ENCODE results near the gene TMEM176B.

Gene TMEM176B

DNA sequence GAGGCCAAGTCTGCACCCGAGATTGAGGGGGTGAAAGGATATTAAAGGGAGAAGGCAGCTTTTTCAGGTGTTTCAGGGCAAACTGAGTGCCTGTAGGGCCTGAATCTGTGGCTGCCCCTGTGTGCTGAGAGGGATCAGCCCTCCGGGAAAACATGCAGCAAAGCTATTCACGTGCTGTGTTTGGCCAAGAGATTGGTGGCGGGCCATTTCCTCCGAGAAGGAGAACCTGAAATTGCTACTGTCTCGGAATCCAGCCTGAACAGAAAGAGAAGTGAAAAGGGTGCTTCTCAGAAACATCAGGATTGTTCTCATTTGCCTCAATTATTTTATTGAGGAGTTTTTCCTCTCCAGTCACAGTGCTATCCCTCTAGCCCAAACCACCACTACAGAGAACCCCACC is 46.9 kb downstream of the TMEM176B start:
- DNase-seq: no peak
- H3K27ac ChIP-seq (ENCODE audit: low read depth, low read length): no peak overlapping the region
- no peaks in the 10 kb centered on the region for H3K9me3 ChIP-seq (ENCODE audit: insufficient read depth, low read depth, low read length)
- H2AK5ac ChIP-seq (ENCODE audit: low read length): no peak overlapping the region
- no peak overlapping the region for H3K4ac ChIP-seq (ENCODE audit: low read depth, low read length)
- H3K4me1 ChIP-seq (ENCODE audit: control insufficient read depth in 1 of 2, insufficient read depth in 2 of 2, low read length in 2 of 2): no peaks in the 10 kb centered on the region
- no peak overlapping the region for H2BK5ac ChIP-seq (ENCODE audit: low read depth, low read length, poor library complexity)
- no peak overlapping the region for H3K4me3 ChIP-seq (ENCODE audit: low read depth, low read length)
- no peak overlapping the region for H2AFZ ChIP-seq (ENCODE audit: insufficient read depth, low read length, poor library complexity)
- no peak overlapping the region for H2BK12ac ChIP-seq (ENCODE audit: low read length)
- H4K8ac ChIP-seq (ENCODE audit: low read depth, low read length): no peak overlapping the region
- H3K79me1 ChIP-seq (ENCODE audit: low read length): no peaks in the 10 kb centered on the region
- no peaks in the 10 kb centered on the region for H3K27me3 ChIP-seq (ENCODE audit: insufficient read depth, low read length)
- no peak overlapping the region for H4K12ac ChIP-seq (ENCODE audit: low read depth, low read length)
- H3K14ac ChIP-seq (ENCODE audit: low read length): no peak overlapping the region
- WGBS (ENCODE audit: extremely low coverage, insufficient coverage, insufficient read length): no CpG with 5 or more reads among the region's 6 CpGs
- no peak overlapping the region for H3K23ac ChIP-seq (ENCODE audit: low read length)
- H4K91ac ChIP-seq (ENCODE audit: low read depth, low read length): no peak overlapping the region
- no peaks in the 10 kb centered on the region for H3K79me2 ChIP-seq (ENCODE audit: control insufficient read depth, insufficient read depth, low read length, poor library complexity)
- H3K4me2 ChIP-seq (ENCODE audit: low read length): no peak overlapping the region
- H2BK120ac ChIP-seq (ENCODE audit: insufficient read depth, low read length, poor library complexity): no peak overlapping the region
- H3K36me3 ChIP-seq (ENCODE audit: control insufficient read depth in 1 of 2, insufficient read depth in 2 of 2, low read length in 2 of 2): no peaks in the 10 kb centered on the region
- H3K18ac ChIP-seq (ENCODE audit: low read length): no peak overlapping the region
- H3K9ac ChIP-seq (ENCODE audit: low read length): no peak overlapping the region

DNA sequence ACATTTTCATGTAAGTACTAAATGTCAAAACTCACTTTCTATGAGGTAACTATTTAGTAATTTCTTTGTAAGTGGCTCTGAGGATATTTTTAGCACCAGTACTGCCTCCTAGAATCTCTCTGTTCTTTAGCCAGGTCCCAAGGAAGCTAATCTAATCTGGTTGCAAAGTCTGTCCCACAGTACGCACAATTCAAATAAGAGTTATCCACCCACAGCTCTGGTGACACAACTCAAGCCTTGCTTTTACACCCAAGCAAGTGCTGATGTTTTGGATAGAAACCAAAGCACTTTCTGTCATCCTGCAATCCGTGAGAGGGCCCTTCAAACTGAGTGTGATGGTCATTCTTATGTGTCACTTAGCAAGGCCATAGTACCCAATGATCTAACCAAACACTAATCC is 48.5 kb downstream of the TMEM176B start:
- Histone ChIP-seq H3K4me1 (ENCODE audit: control insufficient read depth in 1 of 2, insufficient read depth in 2 of 2, low read length in 2 of 2) (no peaks in the 10 kb centered on the region), H2BK120ac (ENCODE audit: insufficient read depth, low read length, poor library complexity) (no peak overlapping the region), H3K4me3 (ENCODE audit: low read depth, low read length) (no peak overlapping the region), H3K18ac (ENCODE audit: low read length) (no peak overlapping the region), H3K14ac (ENCODE audit: low read length) (no peak overlapping the region), H3K4me2 (ENCODE audit: low read length) (no peak overlapping the region), H2AFZ (ENCODE audit: insufficient read depth, low read length, poor library complexity) (no peak overlapping the region), H4K8ac (ENCODE audit: low read depth, low read length) (no peak overlapping the region), H3K36me3 (ENCODE audit: control insufficient read depth in 1 of 2, insufficient read depth in 2 of 2, low read length in 2 of 2) (no peaks in the 10 kb centered on the region), H3K4ac (ENCODE audit: low read depth, low read length) (no peak overlapping the region), H2BK12ac (ENCODE audit: low read length) (no peak overlapping the region), H4K12ac (ENCODE audit: low read depth, low read length) (no peak overlapping the region), H3K9ac (ENCODE audit: low read length) (no peak overlapping the region), H2AK5ac (ENCODE audit: low read length) (no peak overlapping the region), H3K9me3 (ENCODE audit: insufficient read depth, low read depth, low read length) (peaks cover 3% of the 10 kb centered on the region), H4K91ac (ENCODE audit: low read depth, low read length) (no peak overlapping the region), H3K79me2 (ENCODE audit: control insufficient read depth, insufficient read depth, low read length, poor library complexity) (no peaks in the 10 kb centered on the region), H3K27me3 (ENCODE audit: insufficient read depth, low read length) (no peaks in the 10 kb centered on the region), H3K23ac (ENCODE audit: low read length) (no peak overlapping the region), H3K27ac (ENCODE audit: low read depth, low read length) (no peak overlapping the region), H2BK5ac (ENCODE audit: low read depth, low read length, poor library complexity) (no peak overlapping the region), H3K79me1 (ENCODE audit: low read length) (no peaks in the 10 kb centered on the region)
- DNase-seq: no peak
- no CpG with 5 or more reads among the region's 2 CpGs for WGBS (ENCODE audit: extremely low coverage, insufficient coverage, insufficient read length)

GRCh38 chr7:150748376-150748775 is 51.8 kb downstream of the TMEM176B start:
- no peaks in the 10 kb centered on the region for H3K36me3 ChIP-seq (ENCODE audit: control insufficient read depth in 1 of 2, insufficient read depth in 2 of 2, low read length in 2 of 2)
- no peak overlapping the region for H4K91ac ChIP-seq (ENCODE audit: low read depth, low read length)
- no peak overlapping the region for H2AFZ ChIP-seq (ENCODE audit: insufficient read depth, low read length, poor library complexity)
- H3K27me3 ChIP-seq (ENCODE audit: insufficient read depth, low read length): no peaks in the 10 kb centered on the region
- no peak for DNase-seq
- H4K12ac ChIP-seq (ENCODE audit: low read depth, low read length): no peak overlapping the region
- H2BK12ac ChIP-seq (ENCODE audit: low read length): no peak overlapping the region
- no peak overlapping the region for H3K14ac ChIP-seq (ENCODE audit: low read length)
- no peak overlapping the region for H3K4me2 ChIP-seq (ENCODE audit: low read length)
- H3K4me3 ChIP-seq (ENCODE audit: low read depth, low read length): peak overlapping the region; percentile 30
- H4K8ac ChIP-seq (ENCODE audit: low read depth, low read length): no peak overlapping the region
- H3K4me1 ChIP-seq (ENCODE audit: control insufficient read depth in 1 of 2, insufficient read depth in 2 of 2, low read length in 2 of 2): no peaks in the 10 kb centered on the region
- H3K9me3 ChIP-seq (ENCODE audit: insufficient read depth, low read depth, low read length): peaks cover 3% of the 10 kb centered on the region
- H2BK120ac ChIP-seq (ENCODE audit: insufficient read depth, low read length, poor library complexity): no peak overlapping the region
- no peaks in the 10 kb centered on the region for H3K79me2 ChIP-seq (ENCODE audit: control insufficient read depth, insufficient read depth, low read length, poor library complexity)
- no peak overlapping the region for H2AK5ac ChIP-seq (ENCODE audit: low read length)
- H3K23ac ChIP-seq (ENCODE audit: low read length): no peak overlapping the region
- no peak overlapping the region for H3K18ac ChIP-seq (ENCODE audit: low read length)
- no CpG with 5 or more reads among the region's 4 CpGs for WGBS (ENCODE audit: extremely low coverage, insufficient coverage, insufficient read length)
- H3K27ac ChIP-seq (ENCODE audit: low read depth, low read length): no peak overlapping the region
- no peak overlapping the region for H3K9ac ChIP-seq (ENCODE audit: low read length)
- H3K79me1 ChIP-seq (ENCODE audit: low read length): no peaks in the 10 kb centered on the region
- H3K4ac ChIP-seq (ENCODE audit: low read depth, low read length): no peak overlapping the region
- no peak overlapping the region for H2BK5ac ChIP-seq (ENCODE audit: low read depth, low read length, poor library complexity)

DNA sequence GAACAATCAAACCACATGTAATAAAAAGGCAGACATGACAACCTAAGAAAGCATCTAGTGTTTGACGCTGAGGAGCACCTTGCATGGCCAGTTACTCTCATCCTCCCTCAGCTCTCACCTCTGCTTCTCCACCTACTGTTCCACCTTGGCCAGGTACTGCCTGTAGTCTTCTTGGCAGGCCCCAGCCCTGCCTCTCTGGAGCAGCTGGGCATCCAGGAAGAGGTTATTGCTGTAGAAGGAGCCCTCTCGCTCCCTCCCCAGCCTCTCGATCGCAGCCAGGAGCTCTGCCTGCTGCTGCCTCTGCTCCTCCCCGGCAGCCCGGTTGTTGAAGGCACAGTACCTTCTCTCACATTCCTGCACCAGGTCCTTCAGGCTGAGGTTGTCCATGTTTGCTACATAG is 53.2 kb downstream of the TMEM176B start:
- Histone ChIP-seq H2AK5ac (ENCODE audit: low read length) (no peak overlapping the region), H2BK120ac (ENCODE audit: insufficient read depth, low read length, poor library complexity) (no peak overlapping the region), H3K9me3 (ENCODE audit: insufficient read depth, low read depth, low read length) (peaks cover 3% of the 10 kb centered on the region), H3K14ac (ENCODE audit: low read length) (no peak overlapping the region), H4K91ac (ENCODE audit: low read depth, low read length) (no peak overlapping the region), H3K23ac (ENCODE audit: low read length) (no peak overlapping the region), H3K4me2 (ENCODE audit: low read length) (no peak overlapping the region), H3K79me2 (ENCODE audit: control insufficient read depth, insufficient read depth, low read length, poor library complexity) (no peaks in the 10 kb centered on the region), H3K4ac (ENCODE audit: low read depth, low read length) (no peak overlapping the region), H2BK5ac (ENCODE audit: low read depth, low read length, poor library complexity) (no peak overlapping the region), H3K4me1 (ENCODE audit: control insufficient read depth in 1 of 2, insufficient read depth in 2 of 2, low read length in 2 of 2) (no peaks in the 10 kb centered on the region), H3K27me3 (ENCODE audit: insufficient read depth, low read length) (no peaks in the 10 kb centered on the region), H3K79me1 (ENCODE audit: low read length) (no peaks in the 10 kb centered on the region), H3K36me3 (ENCODE audit: control insufficient read depth in 1 of 2, insufficient read depth in 2 of 2, low read length in 2 of 2) (no peaks in the 10 kb centered on the region), H3K4me3 (ENCODE audit: low read depth, low read length) (no peak overlapping the region), H2BK12ac (ENCODE audit: low read length) (no peak overlapping the region), H3K9ac (ENCODE audit: low read length) (no peak overlapping the region), H4K8ac (ENCODE audit: low read depth, low read length) (no peak overlapping the region), H3K27ac (ENCODE audit: low read depth, low read length) (no peak overlapping the region), H2AFZ (ENCODE audit: insufficient read depth, low read length, poor library complexity) (no peak overlapping the region), H3K18ac (ENCODE audit: low read length) (no peak overlapping the region), H4K12ac (ENCODE audit: low read depth, low read length) (no peak overlapping the region)
- DNase-seq: no peak
- no CpG with 5 or more reads among the region's 6 CpGs for WGBS (ENCODE audit: extremely low coverage, insufficient coverage, insufficient read length)
